OCI-LY1 (cell line): ENCODE results near the gene PACRG.

Experiments used
- CTCF ChIP-seq: fragments of 200-600 bp; sonication (generic), shearing (Covaris generic); IDR thresholded peaks from 2 replicates; pipeline ENCODE4 v1.5.1; 2017; ENCODE audit warnings: mild to moderate bottlenecking, antibody characterized with exemption, low read length, moderate library complexity, mixed read lengths
- EZH2 ChIP-seq: fragments of 200-600 bp; sonication (generic), shearing (Covaris generic); IDR thresholded peaks from 2 replicates; pipeline ENCODE4 v1.8.0; 2017; ENCODE audit warnings: borderline replicate concordance, mixed run types, mild to moderate bottlenecking, antibody characterized with exemption, low read length, moderate library complexity, mixed read lengths

DNA sequence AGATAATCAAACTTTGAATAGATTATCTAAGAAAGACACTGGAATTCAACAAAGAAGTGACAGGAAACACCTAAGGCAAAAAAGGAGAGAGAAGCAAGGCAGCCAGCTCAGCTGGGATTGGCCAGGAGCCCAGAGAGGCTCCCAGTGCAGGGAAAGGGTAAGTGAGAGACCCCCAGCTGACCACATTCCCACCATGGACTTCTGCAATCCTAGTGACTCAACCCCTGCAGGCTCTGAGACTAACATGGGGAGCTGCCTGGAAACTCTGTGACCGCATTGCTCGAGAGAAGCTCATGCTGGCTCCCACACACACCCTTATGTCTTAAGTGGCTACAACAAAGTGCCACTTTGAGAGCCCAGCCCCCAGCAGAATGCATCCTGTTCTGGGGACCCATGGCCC is 215.1 kb downstream of the PACRG start:
- TF ChIP-seq CTCF = no peak
- no peak for TF ChIP-seq EZH2
